Fibroblast of lung (primary cell): ENCODE results near the gene PIWIL4. TPM values are rescaled to one million over a fixed set of nuclear protein-coding genes. Genes with fewer than 3 reads are reported as not detected.
A peak's percentile ranks its signal among the peaks of the same experiment; 100 is the strongest.

Experiments used
- DNase-seq, 2 donors: peaks; one replicate each; pipeline versions ENCODE4 v3.0.0 to v3.0.0-alpha.2; 2010; ENCODE audit warnings: low read depth in 2 of 2
- H2AFZ ChIP-seq: 2 replicates; pipeline ENCODE4 v1.5.1; 2012; ENCODE audit warnings: low read length, control low read depth, inconsistent platforms
- H3K27ac ChIP-seq: 2 replicates; pipeline ENCODE4 v1.5.1; 2011; ENCODE audit warnings: low read length, control low read depth; ENCODE audit not compliant: insufficient read depth
- H3K27me3 ChIP-seq: 2 replicates; pipeline ENCODE4 v1.5.1; 2011; ENCODE audit warnings: mild to moderate bottlenecking, low read length; ENCODE audit not compliant: control insufficient read depth, insufficient read depth
- H3K36me3 ChIP-seq: 2 replicates; pipeline ENCODE4 v1.5.1; 2011; ENCODE audit warnings: low read length; ENCODE audit not compliant: control insufficient read depth, insufficient read depth
- H3K4me1 ChIP-seq: 2 replicates; pipeline ENCODE4 v1.5.1; 2011; ENCODE audit warnings: low read length; ENCODE audit not compliant: control insufficient read depth, insufficient read depth; ENCODE audit errors: extremely low read depth
- H3K4me2 ChIP-seq: 2 replicates; pipeline ENCODE4 v1.5.1; 2011; ENCODE audit warnings: low read length, control low read depth; ENCODE audit not compliant: insufficient read depth; ENCODE audit errors: extremely low read depth
- H3K4me3 ChIP-seq, 4 experiments: fragments of 200-600 bp in 1 of 4; sonication (generic) in 1 of 4; replicated peaks in 1 of 4; 2 replicates each; pipeline ENCODE4 v1.5.1; 2011 to 2016; ENCODE audit warnings: low read length in 4 of 4, low read depth in 3 of 4, mild to moderate bottlenecking in 3 of 4, control low read depth in 2 of 4, inconsistent platforms in 1 of 4, mixed read lengths in 1 of 4; ENCODE audit not compliant: insufficient read depth in 1 of 4; ENCODE audit errors: control extremely low read depth in 1 of 4
- H3K79me2 ChIP-seq: 2 replicates; pipeline ENCODE4 v1.5.1; 2012; ENCODE audit warnings: mild to moderate bottlenecking, low read length, inconsistent platforms; ENCODE audit not compliant: control insufficient read depth, insufficient read depth
- H3K9ac ChIP-seq: 2 replicates; pipeline ENCODE4 v1.5.1; 2011; ENCODE audit warnings: mild to moderate bottlenecking, low read length, control low read depth; ENCODE audit not compliant: insufficient read depth
- H3K9me3 ChIP-seq: 2 replicates; pipeline ENCODE4 v1.5.1; 2012; ENCODE audit warnings: low read depth, low read length; ENCODE audit not compliant: control insufficient read depth, insufficient read depth
- H4K20me1 ChIP-seq: 2 replicates; pipeline ENCODE4 v1.5.1; 2011; ENCODE audit warnings: low read length; ENCODE audit not compliant: control insufficient read depth, insufficient read depth; ENCODE audit errors: extremely low read depth
- CTCF ChIP-seq, 2 donors: IDR thresholded peaks in 1 of 2; conservative IDR thresholded peaks in 1 of 2; 1 replicate in 1 of 2; 2 replicates in 1 of 2; pipeline ENCODE4 v1.5.1; 2011 to 2012; ENCODE audit warnings: low read length in 2 of 2, control low read depth in 1 of 2, inconsistent platforms in 1 of 2, low read depth in 1 of 2, mild to moderate bottlenecking in 1 of 2
- EZH2 ChIP-seq: IDR thresholded peaks from 2 replicates; pipeline ENCODE4 v1.5.1; 2012; ENCODE audit warnings: low read length, control low read depth, mild to moderate bottlenecking; ENCODE audit errors: missing control alignments
- polyA plus RNA-seq, 2 donors: library from polyadenylated mRNA; depleted of rRNA in 1 of 2; stranded (reverse) in 1 of 2; unstranded in 1 of 2; fragments of >200 nt; gene quantifications; 2 replicates each; pipeline ENCODE4 v1.2.1, GENCODE V29; 2011 to 2012; ENCODE audit warnings: missing spikeins in 1 of 2
- total RNA-seq: library from RNA; depleted of rRNA; stranded (reverse); fragments of >200 nt; gene quantifications from 2 replicates; pipeline ENCODE4 v1.2.1, GENCODE V29; 2014

The PIWIL4 gene
- total and polyA plus RNA-seq, 2 donors (not counting 1 experiment from before 2014, with no cell fraction given), result 1.2 to 3.3 TPM

GRCh38 chr11:94593030-94593429, 25.9 kb downstream of the PIWIL4 start:
- peak; percentile 15 to 17 for DNase-seq
- no peak for TF ChIP-seq CTCF (conservative IDR thresholded peaks at IDR 0.05 in 1 of 2, IDR thresholded peaks at IDR 0.05 in 1 of 2; ENCODE audit: low read depth in 1 of 2, low read length in 2 of 2)
- TF ChIP-seq EZH2, result no peak

GRCh38 chr11:94595076-94595475, 27.9 kb downstream of the PIWIL4 start:
- no peak for DNase-seq
- Histone ChIP-seq H3K36me3 (no peaks in the 10 kb centered on the region), H3K4me1 (no peaks in the 10 kb centered on the region), H3K4me2 (no peak overlapping the region), H3K27me3 (no peaks in the 10 kb centered on the region), H3K9me3 (no peaks in the 10 kb centered on the region), H3K4me3 (no peak overlapping the region), H3K79me2 (no peaks in the 10 kb centered on the region), H3K9ac (no peak overlapping the region), H2AFZ (no peak overlapping the region), H4K20me1 (no peaks in the 10 kb centered on the region), H3K27ac (no peak overlapping the region)
- no peak for TF ChIP-seq EZH2
- TF ChIP-seq CTCF (conservative IDR thresholded peaks at IDR 0.05 in 1 of 2, IDR thresholded peaks at IDR 0.05 in 1 of 2; ENCODE audit: low read depth in 1 of 2, low read length in 2 of 2), result no peak

More at GRCh38 chr11:94593030-94593429, 25.9 kb downstream of the PIWIL4 start:
- Histone ChIP-seq H3K4me3 (no peak overlapping the region), H3K9ac (no peak overlapping the region), H3K9me3 (no peaks in the 10 kb centered on the region), H3K4me1 (no peaks in the 10 kb centered on the region), H3K27ac (no peak overlapping the region), H3K36me3 (no peaks in the 10 kb centered on the region), H4K20me1 (no peaks in the 10 kb centered on the region), H3K4me2 (no peak overlapping the region), H3K79me2 (no peaks in the 10 kb centered on the region), H3K27me3 (no peaks in the 10 kb centered on the region), H2AFZ (no peak overlapping the region)

- peak; percentile 4 to 31 for DNase-seq
- H3K9ac ChIP-seq, result no peak overlapping the region
- H3K27me3 ChIP-seq, result no peaks in the 10 kb centered on the region
Observed at GRCh38 chr11:94597896-94598295, 30.7 kb downstream of the PIWIL4 start.

More at GRCh38 chr11:94597896-94598295, 30.7 kb downstream of the PIWIL4 start:
- H2AFZ ChIP-seq, result no peak overlapping the region
- no peak overlapping the region for H3K4me2 ChIP-seq
- no peak overlapping the region for H3K27ac ChIP-seq
- no peaks in the 10 kb centered on the region for H3K9me3 ChIP-seq
- H3K36me3 ChIP-seq, result no peaks in the 10 kb centered on the region
- no peak overlapping the region for H3K4me3 ChIP-seq
- no peaks in the 10 kb centered on the region for H4K20me1 ChIP-seq
- TF ChIP-seq EZH2 (no peak), CTCF (conservative IDR thresholded peaks at IDR 0.05 in 1 of 2, IDR thresholded peaks at IDR 0.05 in 1 of 2; ENCODE audit: low read depth in 1 of 2, low read length in 2 of 2) (peak in 1 of 2 donors; percentile 7)
- H3K4me1 ChIP-seq, result no peaks in the 10 kb centered on the region
- H3K79me2 ChIP-seq, result no peaks in the 10 kb centered on the region
